HepG2 (cell line): ENCODE results near the gene SMYD4. TPM values are rescaled to one million over a fixed set of nuclear protein-coding genes. Genes with fewer than 3 reads are reported as not detected.

Experiments
- CSRNP1 ChIP-seq: sonication (generic); formaldehyde crosslinking; IDR thresholded peaks from 2 replicates; pipeline ENCODE4 v1.8.1; 2023; ENCODE audit warnings: mild to moderate bottlenecking, missing genetic modification reagents
- FOXJ3 ChIP-seq: sonication (generic); formaldehyde crosslinking; IDR thresholded peaks from 2 replicates; pipeline ENCODE4 v1.4.0; 2020; ENCODE audit warnings: missing genetic modification reagents, mild to moderate bottlenecking, borderline replicate concordance
- GATAD2A ChIP-seq: IDR thresholded peaks from 2 replicates; pipeline ENCODE4 v1.6.1; 2016
- KLF9 ChIP-seq: IDR thresholded peaks from 2 replicates; pipeline ENCODE4 v1.6.1; 2016; ENCODE audit warnings: low read depth
- NCOA5 ChIP-seq: sonication (generic); formaldehyde crosslinking; IDR thresholded peaks from 2 replicates; pipeline ENCODE4 v1.4.0; 2020; ENCODE audit warnings: missing genetic modification reagents
- NFIC ChIP-seq: IDR thresholded peaks from 2 replicates; pipeline ENCODE4 v1.6.1; 2012; ENCODE audit warnings: mild to moderate bottlenecking, low read length, inconsistent platforms
- SIX1 ChIP-seq: sonication (generic); formaldehyde crosslinking; IDR thresholded peaks from 2 replicates; pipeline ENCODE4 v1.4.0; 2020; ENCODE audit warnings: missing genetic modification reagents, borderline replicate concordance
- TFDP2 ChIP-seq: sonication (generic); formaldehyde crosslinking; IDR thresholded peaks from 2 replicates; pipeline ENCODE4 v1.4.0; 2020; ENCODE audit warnings: missing genetic modification reagents
- THAP7 ChIP-seq: sonication (generic); formaldehyde crosslinking; IDR thresholded peaks from 2 replicates; pipeline ENCODE4 v1.8.1; 2023; ENCODE audit warnings: mild to moderate bottlenecking, missing genetic modification reagents
- ZFX ChIP-seq: sonication (generic); formaldehyde crosslinking; IDR thresholded peaks from 2 replicates; pipeline ENCODE4 v1.4.0; 2020; ENCODE audit warnings: mild to moderate bottlenecking, low read depth, missing genetic modification reagents, moderate library complexity
- ZNF138 ChIP-seq: sonication (generic); formaldehyde crosslinking; IDR thresholded peaks from 2 replicates; pipeline ENCODE4 v1.5.0; 2020; ENCODE audit warnings: mild to moderate bottlenecking, low read depth, missing genetic modification reagents
- ZNF224 ChIP-seq: sonication (generic); formaldehyde crosslinking; IDR thresholded peaks from 2 replicates; pipeline ENCODE4 v1.5.0; 2020; ENCODE audit warnings: mild to moderate bottlenecking, missing genetic modification reagents
- ZNF251 ChIP-seq: sonication (generic); formaldehyde crosslinking; IDR thresholded peaks from 2 replicates; pipeline ENCODE4 v1.9.0; 2021; ENCODE audit warnings: mild to moderate bottlenecking, missing genetic modification reagents
- ZNF30 ChIP-seq: sonication (generic); formaldehyde crosslinking; IDR thresholded peaks from 2 replicates; pipeline ENCODE4 v1.5.0; 2020; ENCODE audit warnings: mild to moderate bottlenecking, missing genetic modification reagents
- ZNF362 ChIP-seq: sonication (generic); formaldehyde crosslinking; IDR thresholded peaks from 2 replicates; pipeline ENCODE4 v1.4.0; 2020; ENCODE audit warnings: missing genetic modification reagents, mild to moderate bottlenecking, borderline replicate concordance
- ZNF383 ChIP-seq: sonication (generic); formaldehyde crosslinking; IDR thresholded peaks from 2 replicates; pipeline ENCODE4 v1.4.0; 2020; ENCODE audit warnings: missing genetic modification reagents, mild to moderate bottlenecking, borderline replicate concordance
- ZNF556 ChIP-seq: sonication (generic); formaldehyde crosslinking; IDR thresholded peaks from 2 replicates; pipeline ENCODE4 v1.4.0; 2020; ENCODE audit warnings: mild to moderate bottlenecking, missing genetic modification reagents, borderline replicate concordance
- ZNF597 ChIP-seq: sonication (generic); formaldehyde crosslinking; IDR thresholded peaks from 2 replicates; pipeline ENCODE4 v1.5.0; 2020; ENCODE audit warnings: missing genetic modification reagents
- ZNF629 ChIP-seq: sonication (generic); formaldehyde crosslinking; conservative IDR thresholded peaks from 2 replicates; pipeline ENCODE4 v1.5.0; 2020; ENCODE audit warnings: missing genetic modification reagents
- ZNF749 ChIP-seq: sonication (generic); formaldehyde crosslinking; IDR thresholded peaks from 2 replicates; pipeline ENCODE4 v1.8.0; 2022; ENCODE audit warnings: mild to moderate bottlenecking, missing genetic modification reagents, moderate library complexity, borderline replicate concordance
- ZNF770 ChIP-seq: sonication (generic); formaldehyde crosslinking; IDR thresholded peaks from 2 replicates; pipeline ENCODE4 v1.5.0; 2020; ENCODE audit warnings: mild to moderate bottlenecking, missing genetic modification reagents
- ZNF891 ChIP-seq: sonication (generic); formaldehyde crosslinking; IDR thresholded peaks from 2 replicates; pipeline ENCODE4 v1.5.0; 2020; ENCODE audit warnings: mild to moderate bottlenecking, missing genetic modification reagents
- ZZZ3 ChIP-seq: sonication (generic); formaldehyde crosslinking; IDR thresholded peaks from 2 replicates; pipeline ENCODE4 v1.4.0; 2020; ENCODE audit warnings: missing genetic modification reagents, mild to moderate bottlenecking, borderline replicate concordance
- polyA plus RNA-seq, 8 experiments: library from polyadenylated mRNA; depleted of rRNA in 3 of 8; stranded (reverse) in 7 of 8; unstranded in 1 of 8; fragments of >200 nt; fragmentation: Illumina TruSeq in 4 of 8; extraction: Trizol in 4 of 8; gene quantifications; 2 replicates each; pipeline versions ENCODE4 v1.2.1 to v1.2.3, GENCODE V29; 2011 to 2016; ENCODE audit warnings: low read depth in 4 of 8, missing spikeins in 1 of 8, mixed read lengths in 1 of 8; ENCODE audit not compliant: insufficient read depth in 1 of 8
- total RNA-seq, 5 experiments: library from RNA; depleted of rRNA; stranded (reverse); fragments of >200 nt; fragmentation: Illumina TruSeq; extraction: Trizol; gene quantifications; 2 replicates each; pipeline ENCODE4 v1.2.3, GENCODE V29; 2016; ENCODE audit warnings: low read depth in 1 of 5

SMYD4 gene
- total and polyA plus RNA-seq, 2 of the 13 experiments (the other 11 are each of a cell fraction or from before 2014, with no cell fraction given) = 7.4 to 11.3 TPM

- no peak for TF ChIP-seq ZNF30
- TF ChIP-seq ZNF597 (CRISPR knock-in tag) = no peak
- TF ChIP-seq ZNF891 (CRISPR knock-in tag) = no peak; the same call in 1 of the 2 replicates
- TF ChIP-seq ZNF629 (CRISPR knock-in tag) = no peak
- no peak for TF ChIP-seq ZNF224 (CRISPR knock-in tag)
- TF ChIP-seq GATAD2A = no peak
- no peak for TF ChIP-seq ZNF362
- TF ChIP-seq ZZZ3 (CRISPR knock-in tag) = peak; percentile 58
- TF ChIP-seq FOXJ3 (CRISPR knock-in tag) = no peak
- no peak for TF ChIP-seq SIX1 (CRISPR knock-in tag)
- TF ChIP-seq NCOA5 (CRISPR knock-in tag) = peak; percentile 27; the same call in 1 of the 2 replicates
- 0 out of 2 replicates have a peak, but pooled peaks have one; percentile 59 for TF ChIP-seq ZNF138 (CRISPR knock-in tag)
- TF ChIP-seq TFDP2 (CRISPR knock-in tag) = no peak
- no peak for TF ChIP-seq ZNF770 (CRISPR knock-in tag)
- TF ChIP-seq CSRNP1 (CRISPR knock-in tag) = no peak; the same call in 1 of the 2 replicates
- peak; percentile 93; the same call in 1 of the 2 replicates for TF ChIP-seq ZNF383 (CRISPR knock-in tag)
- no peak for TF ChIP-seq ZNF749 (CRISPR knock-in tag)
- 0 out of 2 replicates have a peak, but pooled peaks have one; percentile 4 for TF ChIP-seq ZNF556 (CRISPR knock-in tag)
- no peak for TF ChIP-seq ZFX (CRISPR knock-in tag)
- no peak for TF ChIP-seq NFIC
- TF ChIP-seq THAP7 (CRISPR knock-in tag) = no peak
- TF ChIP-seq ZNF251 (CRISPR knock-in tag) = 0 out of 2 replicates have a peak, but pooled peaks have one; percentile 86
- no peak for TF ChIP-seq KLF9 (CRISPR knock-in tag)
Measured at GRCh38 chr17:1735834-1736347, 93.8 kb downstream of the SMYD4 start (continued).
